Activated T-helper 1 cell treated with anti-CD3 and anti-CD28 coated beads, Interleukin-2, amount 50 U/mL, for 16 hours (primary cell): ENCODE data around the gene ANO7.
A peak's percentile ranks its signal among the peaks of the same experiment; 100 is the strongest.

Experiments
- DNase-seq, 2 donors: peaks; one replicate each; pipeline ENCODE4 v3.0.0-alpha.2; 2020; ENCODE audit warnings: low read depth in 1 of 2, low spot score in 1 of 2

The ANO7 gene

GRCh38 chr2:241188361-241189092, at the start of gene ANO7:
Gene ANO7, plus strand, starts transcription at chr2:241188677. Its CDS starts 1,387 bp downstream, at chr2:241190064.
- DNase-seq = no peak

DNA sequence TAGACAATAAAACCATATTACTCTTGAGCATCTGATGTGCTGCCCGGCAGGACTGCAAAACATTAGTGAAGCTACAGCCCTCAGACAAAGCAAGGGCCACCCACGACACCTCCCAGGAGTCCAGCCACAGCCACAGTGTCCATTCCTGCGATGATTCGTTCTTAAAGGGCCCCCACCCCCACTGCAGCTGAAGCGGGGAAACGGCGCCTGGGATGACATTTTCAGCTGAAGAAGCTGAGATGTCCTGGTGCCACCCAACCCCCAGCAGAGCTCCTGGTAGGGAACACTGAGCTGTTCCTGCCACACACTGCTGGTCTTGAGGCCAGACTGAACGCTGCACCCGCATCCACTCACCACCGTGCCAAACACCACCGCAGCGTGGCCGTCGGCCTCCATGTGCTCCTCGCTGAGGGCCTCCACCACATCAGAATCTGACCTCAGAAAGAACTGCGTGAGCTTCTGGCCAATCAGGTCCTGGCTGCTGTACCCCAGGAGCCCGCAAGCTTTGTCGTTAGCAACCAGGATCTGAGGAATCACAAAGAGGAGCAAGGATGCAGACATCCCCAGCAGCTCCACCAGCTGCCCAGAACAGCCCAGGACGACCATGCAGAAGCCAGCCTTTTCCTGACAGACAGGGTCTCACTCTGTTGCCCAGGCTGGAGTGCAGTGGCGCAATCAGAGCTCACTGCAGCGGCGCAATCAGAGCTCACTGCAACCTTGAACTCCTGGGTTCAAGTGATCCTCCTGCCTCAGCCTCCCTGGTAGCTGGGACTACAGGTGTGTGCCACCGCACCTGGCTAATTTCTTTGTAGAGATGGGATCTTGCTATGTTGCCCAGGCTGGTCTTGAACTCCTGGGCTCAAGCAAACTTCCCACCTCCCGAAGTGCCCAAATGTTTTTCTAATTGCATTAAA, 48.7 kb upstream of the ANO7 start:
- DNase-seq = no peak

GRCh38 chr2:241140445-241140840, 48.0 kb upstream of the ANO7 start:
- no peak for DNase-seq

DNA sequence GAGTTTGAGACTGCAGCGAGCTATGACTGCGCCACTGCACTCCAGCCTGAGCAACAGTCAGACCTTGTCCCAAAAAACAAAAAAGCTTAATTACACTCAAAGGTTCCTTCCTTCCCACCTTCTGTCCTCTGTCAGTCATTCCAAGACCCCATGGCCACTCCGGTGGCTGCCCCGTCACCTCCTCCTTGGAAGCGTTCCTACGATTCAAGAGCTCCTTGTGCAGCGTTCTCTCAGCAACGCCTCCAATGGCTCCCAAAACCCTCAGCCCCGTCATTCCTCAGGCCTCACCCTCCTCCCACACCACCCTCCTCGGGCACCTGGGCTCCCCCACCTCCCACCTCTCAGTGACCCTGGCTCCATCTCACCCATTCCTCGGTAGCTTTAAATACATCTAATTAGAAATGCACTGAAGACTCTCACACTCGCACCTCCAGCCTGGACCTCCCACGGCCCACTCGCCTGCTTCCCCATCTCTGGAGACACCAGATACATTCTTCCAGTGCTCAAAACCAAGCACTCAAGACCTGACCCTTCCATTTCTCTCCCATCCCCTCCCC, 47.2 kb upstream of the ANO7 start:
- DNase-seq = no peak

- no peak for DNase-seq
Observed at GRCh38 chr2:241142063-241142462, 46.4 kb upstream of the ANO7 start.

GRCh38 chr2:241142593-241142992, 45.9 kb upstream of the ANO7 start:
- no peak for DNase-seq

DNA sequence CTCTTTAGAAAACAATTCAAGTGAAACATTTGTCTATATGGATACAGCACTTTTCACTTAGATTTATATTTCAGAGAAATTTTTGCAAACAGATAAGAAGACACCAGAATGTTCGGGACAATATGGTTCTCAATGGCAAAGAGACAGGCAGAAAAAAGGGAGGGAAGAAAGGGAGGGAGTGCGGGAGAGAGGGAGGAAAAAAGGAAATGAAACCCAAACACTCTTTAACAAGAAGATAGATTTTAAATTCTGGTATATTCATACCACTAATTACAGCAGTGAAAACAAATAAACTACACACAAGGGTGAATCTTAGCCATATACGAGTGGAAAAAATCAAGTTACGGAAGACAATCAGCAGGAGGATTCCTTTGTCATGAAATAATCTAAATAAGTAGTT, 42.2 kb upstream of the ANO7 start:
- DNase-seq = no peak

DNA sequence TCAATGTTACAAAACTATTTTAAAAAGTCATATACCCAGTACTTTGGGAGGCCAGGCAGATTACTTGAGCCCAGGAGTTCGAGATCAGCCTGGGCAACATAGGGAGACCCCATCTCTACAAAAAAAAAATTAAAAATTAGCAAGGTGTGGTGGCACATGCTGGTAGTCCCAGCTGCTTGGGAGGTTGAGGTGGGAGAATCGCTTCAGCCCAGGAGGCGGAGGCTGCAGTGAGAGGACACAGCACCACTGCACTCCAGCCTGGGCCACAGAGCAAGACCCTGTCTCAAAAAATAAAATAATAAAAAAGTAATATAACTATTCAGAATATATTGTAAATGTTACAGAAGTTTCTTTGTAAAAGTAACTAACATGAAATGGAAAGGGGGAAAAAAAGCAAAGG, 41.1 kb upstream of the ANO7 start:
- no peak for DNase-seq

- no peak for DNase-seq
Observed at GRCh38 chr2:241148239-241148638, 40.2 kb upstream of the ANO7 start.

GRCh38 chr2:241148891-241149674, 39.4 kb upstream of the ANO7 start, which contains the start of gene PASK:
Gene PASK, minus strand, starts transcription at chr2:241149472. Its CDS starts 6,440 bp downstream, at chr2:241143032.
- DNase-seq = peak; percentile 83 to 86

GRCh38 chr2:241149675-241149924, 38.9 kb upstream of the ANO7 start:
- no peak for DNase-seq

DNA sequence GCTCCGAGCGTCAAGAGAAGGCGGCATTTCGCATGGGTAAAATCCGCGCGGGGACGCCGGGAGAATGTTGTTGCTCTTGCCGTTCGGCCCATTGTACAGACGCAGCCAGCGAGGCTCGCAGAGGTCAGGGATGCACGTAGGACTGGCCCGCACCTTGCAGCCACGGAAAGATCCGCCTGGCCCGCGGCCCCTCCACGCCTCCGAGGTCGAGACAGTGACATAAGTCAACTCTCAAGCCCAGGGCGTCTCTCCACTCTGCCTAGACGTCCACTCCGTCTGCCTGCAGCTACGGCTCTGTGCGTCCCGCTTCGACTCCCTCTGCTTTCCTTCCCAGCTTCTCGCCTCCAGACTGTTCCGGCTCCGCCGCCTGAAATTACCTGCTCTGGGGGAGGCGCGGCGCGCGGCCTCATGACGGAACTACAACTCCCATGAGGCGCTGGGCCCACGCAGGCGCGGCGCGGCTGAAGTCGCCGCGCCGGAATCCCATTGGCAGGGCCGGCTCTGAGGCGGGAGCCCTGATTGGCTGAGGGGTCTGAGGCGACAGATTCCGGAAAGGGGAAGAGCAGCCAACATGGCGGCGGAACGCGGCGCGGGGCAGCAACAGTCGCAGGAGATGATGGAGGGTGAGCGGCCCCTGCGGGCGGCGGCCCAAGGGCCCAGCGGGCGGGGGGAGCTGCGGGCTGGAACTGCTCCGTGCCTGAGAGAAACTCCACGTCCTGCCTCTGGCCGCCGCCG, 38.4 kb upstream of the ANO7 start, which contains the start of gene PPP1R7:
PPP1R7 (plus strand) TSS at position 543 of the 735 bp plus-strand sequence; CDS start at position 572, 29 bp downstream.
- peak; percentile 88 to 95 for DNase-seq

DNA sequence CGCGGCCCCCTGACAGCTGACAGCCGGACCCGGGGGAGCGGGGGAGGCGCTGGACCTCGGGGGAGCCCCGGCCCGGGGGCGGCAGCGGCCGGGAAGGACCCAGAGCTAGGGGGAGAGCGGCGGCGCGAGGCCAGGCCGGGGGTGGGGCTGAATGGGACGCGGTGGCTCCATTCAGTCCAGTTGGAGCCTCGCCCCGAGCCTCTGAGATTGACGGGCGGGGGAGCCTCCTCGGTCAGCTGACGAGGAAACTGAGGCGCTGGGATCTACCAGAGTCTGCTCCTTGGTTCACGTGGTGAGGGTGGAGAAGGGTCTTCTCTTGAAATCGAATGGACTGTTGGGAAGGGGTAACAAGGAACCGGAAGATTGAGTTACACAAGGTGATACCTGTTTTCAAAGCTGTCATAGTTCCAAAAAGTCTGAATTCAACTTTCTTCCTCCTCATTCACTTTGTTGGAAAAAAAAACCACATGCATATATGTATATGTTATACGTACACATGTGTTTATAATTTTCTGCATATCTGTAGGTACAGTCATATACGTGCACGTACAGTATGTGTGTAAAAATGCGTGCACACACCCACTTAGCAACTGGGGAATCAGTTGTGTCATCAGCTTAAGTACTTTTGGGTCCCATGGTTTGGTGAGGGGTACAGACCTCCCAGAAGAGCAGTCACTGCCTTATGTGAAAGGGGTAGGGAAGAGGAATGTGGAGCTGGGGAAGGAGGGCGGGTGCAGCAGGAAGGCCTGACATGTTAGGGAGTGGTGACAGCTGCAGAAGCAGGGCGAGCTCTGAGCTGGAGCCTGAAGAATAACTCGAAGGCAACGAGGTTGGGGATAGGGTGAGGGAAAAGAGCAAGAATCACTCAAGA, 37.6 kb upstream of the ANO7 start:
- DNase-seq = no peak

GRCh38 chr2:241151934-241152660, 36.4 kb upstream of the ANO7 start:
- DNase-seq = no peak

- no peak for DNase-seq
Observed at GRCh38 chr2:241153616-241154015, 34.9 kb upstream of the ANO7 start.

GRCh38 chr2:241154915-241155314, 33.6 kb upstream of the ANO7 start:
- no peak for DNase-seq

- DNase-seq = no peak
Observed at GRCh38 chr2:241155936-241156335, 32.5 kb upstream of the ANO7 start.

DNA sequence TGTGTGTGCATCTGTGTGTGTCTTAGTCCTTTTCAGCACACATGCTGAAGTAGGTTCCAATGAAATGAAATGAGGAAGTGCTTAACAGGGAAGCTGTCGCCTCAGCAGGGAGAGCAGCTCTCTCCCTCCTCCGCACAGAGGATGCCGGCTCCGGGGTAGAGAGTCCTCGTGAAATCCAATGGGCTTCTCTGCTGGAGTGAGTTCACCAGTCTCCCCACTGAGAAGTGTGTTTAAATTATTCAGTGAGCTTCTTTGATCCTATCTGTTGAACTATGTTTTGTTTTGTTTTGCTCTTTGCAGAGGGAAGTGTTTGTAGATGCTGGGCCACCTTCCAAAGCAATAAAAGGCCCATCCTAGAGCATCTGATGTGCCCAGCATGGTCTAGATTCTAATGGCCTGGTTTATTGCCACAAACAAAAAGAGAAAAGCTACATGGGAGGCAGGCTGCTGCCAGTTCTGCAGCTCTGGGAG, 31.5 kb upstream of the ANO7 start:
- DNase-seq = no peak
